GM19463 (cell line): Measurements from ENCODE around the gene NIPBL.
"Not testable (repeated sequence)": the region's sequence is repeated elsewhere in the genome, so short reads cannot be mapped to it uniquely, and the experiment has no call there.

Experiments
- ATAC-seq: cut with Tn5 transposase; IDR thresholded peaks from one replicate; pipeline ENCODE4 v1.9.1; 2021; ENCODE audit warnings: mild to moderate bottlenecking, moderate library complexity; ENCODE audit not compliant: unreplicated experiment

NIPBL gene

GRCh38 chr5:36877667-36878391 is 1.3 kb downstream of the NIPBL start:
- no peak for ATAC-seq

- ATAC-seq: no peak
Measured at GRCh38 chr5:36878392-36879082, 2.0 kb downstream of the NIPBL start.

GRCh38 chr5:36879274-36880033 is 2.9 kb downstream of the NIPBL start:
- ATAC-seq: no peak

GRCh38 chr5:36880761-36881160 is 4.2 kb downstream of the NIPBL start:
- no peak for ATAC-seq

GRCh38 chr5:36881304-36881703 is 4.7 kb downstream of the NIPBL start:
- ATAC-seq: no peak

GRCh38 chr5:36881807-36882206 is 5.2 kb downstream of the NIPBL start:
- ATAC-seq: no peak

GRCh38 chr5:36882250-36882649 is 5.7 kb downstream of the NIPBL start:
- ATAC-seq: peak; percentile 46

- no peak for ATAC-seq
Measured at GRCh38 chr5:36883894-36884462, 7.4 kb downstream of the NIPBL start.

- ATAC-seq: no peak
Measured at GRCh38 chr5:36885149-36885548, 8.6 kb downstream of the NIPBL start.

GRCh38 chr5:36885566-36886485 is 9.3 kb downstream of the NIPBL start:
- ATAC-seq: no peak

- no peak for ATAC-seq
Measured at GRCh38 chr5:36886791-36887190, 10.2 kb downstream of the NIPBL start.

GRCh38 chr5:36887532-36887931 is 11.0 kb downstream of the NIPBL start:
- ATAC-seq: no peak

GRCh38 chr5:36888303-36888702 is 11.7 kb downstream of the NIPBL start:
- ATAC-seq: no peak

GRCh38 chr5:36889264-36889663 is 12.7 kb downstream of the NIPBL start:
- no peak for ATAC-seq

- no peak for ATAC-seq
Measured at GRCh38 chr5:36891266-36891665, 14.7 kb downstream of the NIPBL start.

- ATAC-seq: not testable (repeated sequence)
Measured at GRCh38 chr5:36892085-36892830, 15.7 kb downstream of the NIPBL start.

- ATAC-seq: no peak
Measured at GRCh38 chr5:36894954-36895353, 18.4 kb downstream of the NIPBL start.

- ATAC-seq: no peak
Measured at GRCh38 chr5:36896476-36896875, 19.9 kb downstream of the NIPBL start.

GRCh38 chr5:36897616-36898015 is 21.0 kb downstream of the NIPBL start:
- no peak for ATAC-seq

- no peak for ATAC-seq
Measured at GRCh38 chr5:36899860-36900259, 23.3 kb downstream of the NIPBL start.
